Posterior vena cava (tissue), 2 donors: ENCODE results near the gene NDUFA13. TPM values are rescaled to one million over a fixed set of nuclear protein-coding genes. Genes with fewer than 3 reads are reported as not detected.

Experiments used
- total RNA-seq, 2 donors: library from RNA; stranded (reverse); fragmentation: NEBNext Ultra II Directional; extraction: Animal tissue kit (Norgen Biotek cat#: 25700); gene quantifications; one replicate each; pipeline ENCODE4 v1.2.1, GENCODE V29; 2021
- donor health status: DM: yes; HTN: yes; CAD: no.
- donor health status: DM: yes; HTN: yes; CAD: no.

The NDUFA13 gene
- total RNA-seq, 2 donors from 2014 or later: 217 to 248 TPM

Other genes starting within 250 kb of the NDUFA13 start
- gene TM6SF2, start 242.9 kb upstream of the NDUFA13 start, total RNA-seq: 1 to 10 TPM in 1 of 2 donors, not detected in 1; 1.9 TPM
- gene SUGP1, start 195.7 kb upstream of the NDUFA13 start, total RNA-seq: 10 to 100 TPM; 25.8 to 30.4 TPM
- gene MAU2, start 195.4 kb upstream of the NDUFA13 start, total RNA-seq: 10 to 100 TPM; 37.1 to 42.0 TPM
- gene GATAD2A, start 110.5 kb upstream of the NDUFA13 start, total RNA-seq: 10 to 100 TPM; 54.3 to 70.9 TPM
- gene TSSK6, start 677 bp upstream of the NDUFA13 start, total RNA-seq: under 1 TPM; 0.46 to 1.00 TPM
- gene YJEFN3, start 12.7 kb downstream of the NDUFA13 start, total RNA-seq: 1 to 10 TPM; 2.9 to 3.7 TPM
- 1 to 10 TPM in 1 of 2 donors, under 1 TPM in 1; 0.67 to 2.3 TPM for gene CILP2, start 22.0 kb downstream of the NDUFA13 start, total RNA-seq
- gene PBX4, start 102.5 kb downstream of the NDUFA13 start, total RNA-seq: under 1 TPM; 0.29 to 0.93 TPM
- 1 to 10 TPM; 2.0 to 5.5 TPM for gene LPAR2, start 112.0 kb downstream of the NDUFA13 start, total RNA-seq
- gene GMIP, start 127.4 kb downstream of the NDUFA13 start, total RNA-seq: 10 to 100 TPM in 1 of 2 donors, 1 to 10 TPM in 1; 8.3 to 11.4 TPM
- 10 to 100 TPM; 33.1 to 33.3 TPM for gene ATP13A1, start 147.5 kb downstream of the NDUFA13 start, total RNA-seq
- gene ZNF101, start 152.6 kb downstream of the NDUFA13 start, total RNA-seq: 1 to 10 TPM; 6.3 to 8.2 TPM
- gene ZNF14, start 216.9 kb downstream of the NDUFA13 start, total RNA-seq: 1 to 10 TPM; 5.0 to 6.4 TPM